Panc1 (cell line): Measurements from ENCODE around the gene PREB. TPM values are rescaled to one million over a fixed set of nuclear protein-coding genes. Genes with fewer than 3 reads are reported as not detected.

Experiments used
- ATAC-seq: fragments of 200-7000 bp; cut with Tn5 transposase; 2 replicates; pipeline ENCODE4 v1.9.1; 2020; ENCODE audit warnings: mild to moderate bottlenecking, moderate library complexity
- BruUV-seq: library from RNA; stranded (reverse); fragments of 400-500 nt; replicated peaks from 2 replicates; lab custom pipeline; 2021; lab: Mats Ljungman, UMichigan
- CTCF ChIA-PET: fragments of 300-600 bp; sonication (Branson Sonifier 250); formaldehyde crosslinking; loops from one replicate; lab custom pipeline; 2022; ENCODE audit warnings: antibody characterized with exemption; lab: Charles Lee
- POLR2A ChIA-PET: fragments of 300-600 bp; sonication (Branson Sonifier 250); formaldehyde crosslinking; loops from one replicate; lab custom pipeline; 2022; ENCODE audit warnings: antibody characterized with exemption; lab: Charles Lee
- DNase-seq: peaks from one replicate; pipeline ENCODE4 v3.0.0-alpha.2; 2010; ENCODE audit warnings: low read depth, low spot score
- H3K27ac ChIP-seq: 2 replicates; pipeline ENCODE4 v1.5.1; 2011; ENCODE audit warnings: mild to moderate bottlenecking, low read length, inconsistent platforms
- H3K27me3 ChIP-seq: fragments of 200-500 bp; sonication (Bioruptor generic); 2 replicates; pipeline ENCODE4 v1.6.0; 2014; ENCODE audit warnings: low read length, inconsistent platforms; ENCODE audit not compliant: control insufficient read depth, insufficient read depth
- H3K36me3 ChIP-seq: fragments of 200-500 bp; sonication (Bioruptor generic); 2 replicates; pipeline ENCODE4 v1.5.1; 2014; ENCODE audit warnings: inconsistent platforms, mild to moderate bottlenecking, low read length, moderate library complexity; ENCODE audit not compliant: control insufficient read depth, insufficient read depth
- H3K4me1 ChIP-seq: 2 replicates; pipeline ENCODE4 v1.5.1; 2011; ENCODE audit warnings: inconsistent platforms, mild to moderate bottlenecking, low read length, moderate library complexity; ENCODE audit not compliant: control insufficient read depth, insufficient read depth
- H3K4me3 ChIP-seq, 2 experiments: 2 replicates each; pipeline ENCODE4 v1.5.1; 2011 to 2012; ENCODE audit warnings: low read depth in 2 of 2, low read length in 2 of 2, mild to moderate bottlenecking in 2 of 2, inconsistent platforms in 1 of 2, moderate library complexity in 1 of 2
- H3K9me3 ChIP-seq: fragments of 200-500 bp; sonication (Bioruptor generic); 2 replicates; pipeline ENCODE4 v1.5.1; 2014; ENCODE audit warnings: low read depth, mild to moderate bottlenecking, inconsistent platforms, low read length, moderate library complexity; ENCODE audit not compliant: control insufficient read depth, insufficient read depth
- POLR2AphosphoS5 ChIP-seq: IDR thresholded peaks from 2 replicates; pipeline ENCODE4 v1.6.1; 2012; ENCODE audit warnings: mild to moderate bottlenecking, low read depth, low read length, moderate library complexity
- REST ChIP-seq, 2 experiments: IDR thresholded peaks; 2 replicates each; pipeline ENCODE4 v1.6.1; 2011 to 2012; ENCODE audit warnings: low read depth in 2 of 2, control low read depth in 1 of 2, low read length in 1 of 2, mild to moderate bottlenecking in 1 of 2, moderate library complexity in 1 of 2; ENCODE audit not compliant: insufficient read depth in 1 of 2
- SIN3A ChIP-seq: IDR thresholded peaks from 2 replicates; pipeline ENCODE4 v1.6.1; 2012; ENCODE audit warnings: low read depth, mild to moderate bottlenecking, low read length, moderate library complexity, borderline replicate concordance; ENCODE audit not compliant: insufficient read depth
- TCF7L2 ChIP-seq: IDR thresholded peaks from 2 replicates; pipeline ENCODE4 v1.6.1; 2011; ENCODE audit warnings: mild to moderate bottlenecking, low read depth, low read length, inconsistent platforms
- in situ Hi-C: cut with HindIII; loops from 2 replicates; pipeline ENCODE4 v1.10.0; 2016; ENCODE audit warnings: low sequenced_read_pairs, low pct_unique_long_range_greater_than_20kb
- intact Hi-C: fragments of 100-400 bp; cut with micrococcal nuclease; formaldehyde crosslinking; loops from one replicate; pipeline ENCODE4 v1.10.0; 2022; ENCODE audit not compliant: unreplicated experiment
- total RNA-seq: library from RNA; stranded (reverse); gene quantifications from one replicate; pipeline ENCODE4 v1.2.1, GENCODE V29; 2021; ENCODE audit not compliant: unreplicated experiment
- TF ChIP-seq, protein P1 (sequence below): fragments of 450-650 bp; IDR thresholded peaks from 2 replicates; pipeline ENCODE4 v1.5.1; 2017; ENCODE audit warnings: mild to moderate bottlenecking

The PREB gene
- total RNA-seq, 1 experiment from 2014 or later: 60.9 TPM

- intact Hi-C loops (no loop called here), in situ Hi-C loops (no loop called here)
- H3K36me3 ChIP-seq: no peaks in the 10 kb centered on the region
- no TSS peak for BruUV-seq
- DNase-seq: no peak
- no peak within 1 kb of the TSS for H3K27ac ChIP-seq
- POLR2A ChIA-PET: no interaction called here
- H3K27me3 ChIP-seq: no peaks in the 10 kb centered on the region; the same call in 1 of the 2 replicates
- no peak for TF ChIP-seq SIN3A
- peak in 1 of 2 experiments; percentile 83; a peak in 2 of 4 replicates for TF ChIP-seq REST (IDR thresholded peaks at IDR 0.05; ENCODE audit: insufficient read depth in 1 of 2, low read depth in 2 of 2, low read length in 1 of 2)
- TF ChIP-seq, protein P1, sequence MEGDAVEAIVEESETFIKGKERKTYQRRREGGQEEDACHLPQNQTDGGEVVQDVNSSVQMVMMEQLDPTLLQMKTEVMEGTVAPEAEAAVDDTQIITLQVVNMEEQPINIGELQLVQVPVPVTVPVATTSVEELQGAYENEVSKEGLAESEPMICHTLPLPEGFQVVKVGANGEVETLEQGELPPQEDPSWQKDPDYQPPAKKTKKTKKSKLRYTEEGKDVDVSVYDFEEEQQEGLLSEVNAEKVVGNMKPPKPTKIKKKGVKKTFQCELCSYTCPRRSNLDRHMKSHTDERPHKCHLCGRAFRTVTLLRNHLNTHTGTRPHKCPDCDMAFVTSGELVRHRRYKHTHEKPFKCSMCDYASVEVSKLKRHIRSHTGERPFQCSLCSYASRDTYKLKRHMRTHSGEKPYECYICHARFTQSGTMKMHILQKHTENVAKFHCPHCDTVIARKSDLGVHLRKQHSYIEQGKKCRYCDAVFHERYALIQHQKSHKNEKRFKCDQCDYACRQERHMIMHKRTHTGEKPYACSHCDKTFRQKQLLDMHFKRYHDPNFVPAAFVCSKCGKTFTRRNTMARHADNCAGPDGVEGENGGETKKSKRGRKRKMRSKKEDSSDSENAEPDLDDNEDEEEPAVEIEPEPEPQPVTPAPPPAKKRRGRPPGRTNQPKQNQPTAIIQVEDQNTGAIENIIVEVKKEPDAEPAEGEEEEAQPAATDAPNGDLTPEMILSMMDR: no peak
- no peak for TF ChIP-seq TCF7L2
- H3K4me1 ChIP-seq: peaks cover 4% of the 10 kb centered on the region
- CTCF ChIA-PET: no interaction called here
- H3K9me3 ChIP-seq: no peaks in the 10 kb centered on the region
- H3K4me3 ChIP-seq: peak within 1 kb of the TSS; percentile 54 to 64
- ATAC-seq: peak; percentile 64
These were observed 15.7 kb downstream of the PREB start, which contains the start of gene CGREF1 for GRCh38 chr2:27118525-27119329. Gene CGREF1, minus strand, starts transcription at chr2:27119128. Its CDS starts 14,762 bp downstream, at chr2:27104366.

DNA sequence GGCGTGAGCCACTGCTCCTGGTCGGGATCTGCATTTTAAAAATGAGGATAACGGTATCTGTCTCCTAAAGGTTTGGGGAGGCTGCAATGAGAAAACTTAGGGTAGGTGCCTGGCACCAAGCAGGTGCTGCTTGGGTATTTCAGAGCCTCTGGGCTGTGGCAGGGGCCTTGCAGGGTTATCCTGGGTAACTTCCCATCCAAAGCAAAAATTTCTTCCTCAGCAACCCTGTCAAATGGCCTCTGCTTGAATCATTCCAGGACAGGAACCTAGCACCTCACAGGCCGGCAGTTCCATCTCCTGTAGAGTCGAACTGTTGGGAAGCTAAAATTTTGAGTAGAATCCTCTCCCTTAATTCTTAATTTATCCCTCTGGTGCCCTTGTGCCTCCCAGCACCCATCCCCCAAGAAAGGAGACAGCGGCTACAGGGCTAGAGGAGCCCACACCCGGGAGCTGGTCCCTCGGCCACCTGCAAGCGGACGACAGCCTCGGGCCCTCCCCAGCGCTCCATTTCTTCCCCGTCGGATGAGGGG, 16.4 kb downstream of the PREB start:
- no peaks in the 10 kb centered on the region; the same call in 1 of the 2 replicates for H3K27me3 ChIP-seq
- H3K4me1 ChIP-seq: peaks cover 4% of the 10 kb centered on the region
- DNase-seq (no peak), ATAC-seq (peak; percentile 31)
- H3K9me3 ChIP-seq: no peaks in the 10 kb centered on the region
- ChIA-PET POLR2A (interaction anchor here (0.6 kb wide), 1 partner anchor 94 kb away, joined by 4 read pairs; the partner anchor contains the start of gene SLC5A6), CTCF (interaction anchor here (0.6 kb wide), 1 partner anchor 36 kb away, joined by 4 read pairs; no protein-coding TSS in a partner anchor)
- no peaks in the 10 kb centered on the region for H3K36me3 ChIP-seq
- no TSS peak for BruUV-seq
- H3K27ac ChIP-seq: no peak overlapping the region
- peak overlapping the region; percentile 54 to 64 for H3K4me3 ChIP-seq
- in situ Hi-C loops: no loop called here
- TF ChIP-seq SIN3A: no peak
- no peak for TF ChIP-seq POLR2AphosphoS5
- TF ChIP-seq, protein P1: no peak
- TF ChIP-seq TCF7L2: no peak
- no peak for TF ChIP-seq REST (IDR thresholded peaks at IDR 0.05; ENCODE audit: insufficient read depth in 1 of 2, low read depth in 2 of 2, low read length in 1 of 2)
- intact Hi-C loops: no loop called here
